Measurements from ENCODE around the gene PLXNA2. TPM values are rescaled to one million over a fixed set of nuclear protein-coding genes. Genes with fewer than 3 reads are reported as not detected.

PLXNA2 gene
- total RNA-seq, 2 experiments from 2014 or later: 0.13 to 0.23 TPM

- H3K9me3 Mint-ChIP-seq: no peaks in the 10 kb centered on the region
- CTCF ChIA-PET: interaction anchor here (0.8 to 8.4 kb wide), 5 partner anchors 22 to 204 kb away, joined by 3 to 129 read pairs (median 4); no protein-coding TSS in a partner anchor
- H3K4me3 Mint-ChIP-seq: no peak overlapping the region
- ATAC-seq: no peak
- no peaks in the 10 kb centered on the region for H3K36me3 Mint-ChIP-seq (ENCODE audit: low read depth)
- no peak for DNase-seq
- no peak for TF ChIP-seq CTCF (IDR thresholded peaks at IDR 0.05)
- H3K4me1 Mint-ChIP-seq (ENCODE audit: low read depth): peaks cover 24% of the 10 kb centered on the region
- no peaks in the 10 kb centered on the region for H3K27me3 Mint-ChIP-seq
- POLR2A ChIA-PET: no interaction called here
- intact Hi-C loops (cut with micrococcal nuclease): no loop called here
- no peak overlapping the region for H3K27ac Mint-ChIP-seq
Measured at GRCh38 chr1:208089149-208089548, 155.0 kb downstream of the PLXNA2 start.

GRCh38 chr1:208088319-208088718, 155.9 kb downstream of the PLXNA2 start:
- ATAC-seq (peak; percentile 78), DNase-seq (peak; percentile 55)
- intact Hi-C loops (cut with micrococcal nuclease): no loop called here
- peaks cover 24% of the 10 kb centered on the region for H3K4me1 Mint-ChIP-seq (ENCODE audit: low read depth)
- H3K27ac Mint-ChIP-seq: no peak overlapping the region
- H3K9me3 Mint-ChIP-seq: no peaks in the 10 kb centered on the region
- POLR2A ChIA-PET: interaction anchor here (0.8 kb wide), 1 partner anchor 67 kb away, joined by 4 read pairs; no protein-coding TSS in a partner anchor
- CTCF ChIA-PET: interaction anchor here (0.8 to 8.4 kb wide), 4 partner anchors 23 to 203 kb away, joined by 3 to 129 read pairs (median 4); no protein-coding TSS in a partner anchor
- H3K36me3 Mint-ChIP-seq (ENCODE audit: low read depth): no peaks in the 10 kb centered on the region
- no peaks in the 10 kb centered on the region for H3K27me3 Mint-ChIP-seq
- H3K4me3 Mint-ChIP-seq: no peak overlapping the region
- TF ChIP-seq CTCF (IDR thresholded peaks at IDR 0.05): no peak

- intact Hi-C loops (cut with micrococcal nuclease): no loop called here
- ChIA-PET CTCF (interaction anchor here (0.8 to 3.2 kb wide), 8 partner anchors 51 to 201 kb away, joined by 3 to 17 read pairs (median 4); no protein-coding TSS in a partner anchor), POLR2A (interaction anchor here (1.1 kb wide), 1 partner anchor 76 kb away, joined by 3 read pairs; no protein-coding TSS in a partner anchor)
- peaks cover 24% of the 10 kb centered on the region for H3K4me1 Mint-ChIP-seq (ENCODE audit: low read depth)
- ATAC-seq (no peak), DNase-seq (no peak)
- peak overlapping the region; percentile 83 for H3K27ac Mint-ChIP-seq
- H3K4me3 Mint-ChIP-seq: peak overlapping the region; percentile 72
- no peak for TF ChIP-seq CTCF (IDR thresholded peaks at IDR 0.05)
- no peaks in the 10 kb centered on the region for H3K9me3 Mint-ChIP-seq
- H3K36me3 Mint-ChIP-seq (ENCODE audit: low read depth): no peaks in the 10 kb centered on the region
- no peaks in the 10 kb centered on the region for H3K27me3 Mint-ChIP-seq
Measured at GRCh38 chr1:208085655-208086515, 158.3 kb downstream of the PLXNA2 start.

GRCh38 chr1:208084764-208085163, 159.4 kb downstream of the PLXNA2 start:
- intact Hi-C loops (cut with micrococcal nuclease): no loop called here
- peaks cover 24% of the 10 kb centered on the region for H3K4me1 Mint-ChIP-seq (ENCODE audit: low read depth)
- POLR2A ChIA-PET: no interaction called here
- no peak for TF ChIP-seq CTCF (IDR thresholded peaks at IDR 0.05)
- ATAC-seq (no peak), DNase-seq (no peak)
- CTCF ChIA-PET: interaction anchor here (0.7 to 3.2 kb wide), 6 partner anchors 8 to 200 kb away, joined by 3 to 17 read pairs (median 4); no protein-coding TSS in a partner anchor
- no peaks in the 10 kb centered on the region for H3K9me3 Mint-ChIP-seq
- H3K27ac Mint-ChIP-seq: no peak overlapping the region
- H3K36me3 Mint-ChIP-seq (ENCODE audit: low read depth): no peaks in the 10 kb centered on the region
- H3K4me3 Mint-ChIP-seq: no peak overlapping the region
- no peaks in the 10 kb centered on the region for H3K27me3 Mint-ChIP-seq

GRCh38 chr1:208084220-208084619, 160.0 kb downstream of the PLXNA2 start:
- Mint-ChIP-seq H3K4me3 (no peak overlapping the region), H3K27me3 (no peaks in the 10 kb centered on the region), H3K9me3 (no peaks in the 10 kb centered on the region), H3K36me3 (ENCODE audit: low read depth) (no peaks in the 10 kb centered on the region), H3K27ac (no peak overlapping the region), H3K4me1 (ENCODE audit: low read depth) (peaks cover 24% of the 10 kb centered on the region)
- ATAC-seq (no peak), DNase-seq (no peak)
- ChIA-PET POLR2A (no interaction called here), CTCF (interaction anchor here (0.7 to 3.2 kb wide), 7 partner anchors 9 to 199 kb away, joined by 3 to 17 read pairs (median 3); no protein-coding TSS in a partner anchor)
- intact Hi-C loops (cut with micrococcal nuclease): no loop called here
- no peak for TF ChIP-seq CTCF (IDR thresholded peaks at IDR 0.05)
